Left lobe of liver (tissue), 1 donor: Measurements from ENCODE around the gene AIDA. TPM values are rescaled to one million over a fixed set of nuclear protein-coding genes. Genes with fewer than 3 reads are reported as not detected.

Source experiments
- total RNA-seq: library from RNA; stranded (reverse); gene quantifications from one replicate; pipeline ENCODE4 v1.2.1, GENCODE V29; 2021
- donor health status: DM: no; HTN: yes; CAD: no.

AIDA gene
- total RNA-seq, 1 donor from 2014 or later, result 28.0 TPM

Other genes with a start within 250 kb of the AIDA start
- not detected for gene HHIPL2, start 164.4 kb downstream of the AIDA start, total RNA-seq
- gene TAF1A, start 122.6 kb downstream of the AIDA start, total RNA-seq, result 2.2 TPM
- gene MIA3, start 94.4 kb downstream of the AIDA start, total RNA-seq, result 89.7 TPM
- gene BROX, start 73 bp upstream of the AIDA start, total RNA-seq, result 12.8 TPM
- gene FAM177B, start 24.7 kb upstream of the AIDA start, total RNA-seq, result not detected
- 3.4 TPM for gene DISP1, start 102.5 kb upstream of the AIDA start, total RNA-seq